Occipital lobe (tissue), 2 donors: Measurements from ENCODE around the gene STAU1. TPM values are rescaled to one million over a fixed set of nuclear protein-coding genes. Genes with fewer than 3 reads are reported as not detected.
"Not testable (repeated sequence)": the region's sequence is repeated elsewhere in the genome, so short reads cannot be mapped to it uniquely, and the experiment has no call there.

Experiments used
- DNase-seq: peaks from one replicate; lab custom pipeline; 2025; lab: John Stamatoyannopoulos, UW
- total RNA-seq: library from RNA; depleted of rRNA; stranded (reverse); fragments of >200 nt; gene quantifications from one replicate; pipeline ENCODE4 v1.2.3, GENCODE V29; 2014

STAU1 gene
- total RNA-seq, 1 donor from 2014 or later: 47.9 TPM

- no peak for DNase-seq
These were observed 21.3 kb downstream of the STAU1 start for GRCh38 chr20:49166534-49167449.

DNA sequence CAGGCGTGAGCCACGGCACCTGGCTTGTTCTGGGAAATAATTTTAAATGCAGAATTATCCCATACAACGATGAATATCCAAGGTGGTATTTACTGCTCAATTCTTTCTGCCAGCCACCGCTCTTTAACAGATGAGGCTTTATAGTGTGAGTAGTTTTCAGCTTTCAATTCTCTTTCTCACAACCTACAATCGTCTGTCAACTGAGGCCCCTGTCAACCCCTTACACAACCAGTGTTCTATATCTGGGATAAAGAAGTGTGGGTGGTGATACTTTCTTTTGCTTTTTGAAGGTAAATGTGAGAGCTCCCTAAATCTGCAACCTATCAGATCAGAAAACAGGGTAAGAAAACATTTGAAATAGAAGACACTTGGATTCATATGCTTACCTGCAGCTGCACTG lies 22.5 kb downstream of the STAU1 start:
- no peak for DNase-seq

DNA sequence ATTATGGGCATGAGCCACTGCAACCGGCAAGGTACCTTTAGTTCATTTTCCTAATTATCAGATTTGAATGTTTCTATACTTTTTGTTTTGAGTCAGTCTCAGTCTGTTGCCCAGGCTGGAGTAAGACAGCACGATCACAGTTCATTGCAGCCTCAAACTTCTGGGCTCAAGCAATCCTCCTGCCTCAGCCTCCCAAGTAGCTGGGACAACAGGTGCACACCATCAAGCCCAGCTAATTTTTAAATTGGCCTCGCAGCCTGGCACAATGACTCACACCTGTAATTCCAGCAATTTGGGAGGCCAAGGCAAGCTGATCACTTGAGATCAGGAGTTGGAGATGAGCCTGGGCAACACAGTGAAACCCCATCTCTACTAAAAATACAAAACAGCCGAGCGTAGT lies 24.4 kb downstream of the STAU1 start:
- DNase-seq: no peak

GRCh38 chr20:49161428-49162152 lies 26.5 kb downstream of the STAU1 start:
- DNase-seq: no peak

- no peak for DNase-seq
These were observed 27.8 kb downstream of the STAU1 start for GRCh38 chr20:49160057-49160929.

- DNase-seq: no peak
These were observed 31.0 kb downstream of the STAU1 start for GRCh38 chr20:49157146-49157545.

DNA sequence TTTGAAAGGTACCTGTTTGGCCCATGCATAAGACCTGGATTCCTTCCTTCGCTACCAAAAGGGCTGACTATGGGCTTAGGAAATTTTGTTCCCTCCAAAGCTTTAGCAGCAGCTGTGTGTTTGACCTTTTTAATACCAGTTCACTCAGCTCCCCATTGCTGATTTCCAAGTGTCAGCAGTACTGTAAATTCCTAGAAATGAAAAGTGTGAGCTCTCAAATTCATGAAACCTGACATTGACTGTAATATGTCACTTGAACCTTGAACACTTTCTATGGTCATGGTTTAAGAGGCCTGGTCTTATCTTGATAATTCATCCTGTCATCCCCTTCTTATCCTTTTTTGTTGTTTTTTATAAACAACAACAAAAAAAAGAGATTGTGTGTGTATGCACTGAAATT lies 31.7 kb downstream of the STAU1 start:
- no peak for DNase-seq

- no peak for DNase-seq
These were observed 36.7 kb downstream of the STAU1 start for GRCh38 chr20:49151436-49151835.

GRCh38 chr20:49149281-49150045 lies 38.7 kb downstream of the STAU1 start:
- DNase-seq: no peak

- DNase-seq: no peak
These were observed 39.5 kb downstream of the STAU1 start for GRCh38 chr20:49148601-49149000.

DNA sequence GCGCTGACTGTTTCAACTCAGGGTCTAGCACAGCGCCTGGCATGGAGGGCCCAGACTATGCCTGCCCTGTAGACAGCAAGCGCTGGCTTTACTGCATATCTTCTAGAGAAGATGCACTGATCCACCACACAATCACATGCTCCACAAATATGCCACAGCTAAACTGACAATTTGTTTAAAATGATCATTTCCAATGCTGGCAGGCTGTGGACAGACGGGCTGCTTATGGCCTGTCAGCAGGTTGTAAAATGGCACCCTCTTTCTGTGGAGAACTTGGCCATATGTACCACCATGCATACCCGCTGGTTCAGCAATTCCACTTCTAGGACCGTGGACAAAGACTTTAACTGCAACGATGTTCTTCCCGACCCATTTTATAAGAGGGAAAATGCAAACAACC lies 40.8 kb downstream of the STAU1 start:
- no peak for DNase-seq

DNA sequence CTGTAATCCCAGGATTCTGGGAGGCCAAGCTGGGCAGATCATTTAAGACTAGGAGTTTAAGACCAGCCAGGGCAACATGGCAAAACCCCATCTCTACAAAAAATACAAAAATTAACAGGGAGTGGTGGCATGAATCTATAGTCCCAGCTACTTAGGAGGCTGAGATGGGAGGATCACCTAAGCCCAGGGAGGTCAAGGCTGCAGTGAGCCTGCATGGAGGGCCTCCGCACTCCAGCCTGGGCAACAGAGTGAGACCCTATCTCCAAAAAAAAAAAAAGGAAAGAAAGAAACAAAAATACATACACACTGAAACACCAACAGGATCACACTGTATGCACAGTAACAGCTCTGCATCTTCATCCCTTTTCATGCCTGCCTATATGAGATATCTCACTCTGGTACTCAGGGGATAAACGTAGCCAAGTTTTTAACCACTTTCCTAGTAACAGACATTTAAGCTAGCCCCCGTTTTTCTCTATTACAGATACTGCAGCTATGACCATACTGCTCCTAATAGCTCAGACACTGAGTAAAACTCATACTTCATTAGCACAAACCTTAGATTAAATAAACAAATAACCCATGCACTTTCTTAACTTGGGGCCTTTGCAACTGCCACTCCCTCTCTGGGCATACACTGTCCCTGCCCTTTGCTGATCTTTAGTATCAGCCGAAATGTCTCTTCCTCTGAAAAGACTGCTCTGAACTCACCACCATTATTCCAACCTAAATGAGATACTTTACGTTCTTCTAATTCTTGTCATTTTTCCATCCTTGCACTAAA lies 41.5 kb downstream of the STAU1 start:
- no peak for DNase-seq

DNA sequence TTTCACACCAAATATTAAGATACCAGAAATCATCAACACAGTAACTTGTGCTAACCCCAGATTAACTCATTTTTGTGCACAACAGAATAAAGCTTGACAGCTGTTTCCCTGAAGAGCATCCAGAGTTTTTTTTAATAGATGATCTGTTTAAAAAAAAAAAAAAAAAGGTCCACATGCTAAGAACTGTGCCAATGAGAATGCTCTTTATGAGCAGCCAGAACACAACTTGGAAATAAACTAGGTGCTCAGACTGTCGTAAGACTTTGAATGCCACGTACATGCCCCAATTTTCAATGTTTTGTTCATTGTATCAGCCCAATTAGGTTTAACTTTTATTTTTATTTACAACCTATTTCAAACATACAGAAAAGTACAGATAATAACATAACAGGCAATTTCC lies 47.3 kb downstream of the STAU1 start:
- no peak for DNase-seq

GRCh38 chr20:49140411-49140810 lies 47.7 kb downstream of the STAU1 start:
- no peak for DNase-seq

- DNase-seq: no peak
These were observed 49.7 kb downstream of the STAU1 start for GRCh38 chr20:49138431-49138830.

DNA sequence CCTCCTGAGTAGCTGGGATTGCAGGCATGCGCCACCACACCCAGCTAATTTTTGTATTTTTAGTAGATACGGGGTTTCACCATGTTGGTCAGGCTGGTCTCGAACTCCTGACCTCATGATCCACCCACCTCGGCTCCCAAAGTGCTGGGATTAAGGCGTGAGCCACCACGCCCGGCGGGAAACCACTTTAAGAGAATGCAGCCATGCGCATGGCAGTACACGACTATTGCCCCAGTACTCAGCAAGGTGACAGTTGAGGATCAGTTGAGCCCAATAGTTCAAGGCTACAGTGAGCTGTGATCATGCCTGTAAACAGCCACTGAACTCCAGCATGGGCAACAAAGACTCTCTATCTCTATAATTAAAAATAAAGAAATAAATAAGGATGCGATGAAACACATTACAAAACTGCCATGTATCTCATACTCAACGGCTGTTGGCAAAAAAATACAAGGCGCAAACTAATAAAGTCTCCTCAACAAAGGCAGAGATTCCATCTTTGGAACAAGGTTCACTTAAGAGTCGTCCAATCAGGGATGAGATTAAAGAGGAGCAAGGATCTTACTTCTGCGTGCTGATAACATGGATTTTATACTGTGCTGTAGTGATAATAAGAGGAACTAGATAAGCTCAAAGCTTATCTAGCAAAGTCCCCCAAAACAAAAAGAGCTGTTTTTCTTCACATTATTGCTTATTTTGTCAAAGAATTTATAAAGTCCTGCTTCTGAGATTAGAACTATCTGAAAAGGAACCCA lies 51.1 kb downstream of the STAU1 start:
- DNase-seq: no peak

GRCh38 chr20:49134797-49135196 lies 53.3 kb downstream of the STAU1 start:
- not testable (repeated sequence) for DNase-seq

GRCh38 chr20:49133571-49133970 lies 54.6 kb downstream of the STAU1 start:
- no peak for DNase-seq

DNA sequence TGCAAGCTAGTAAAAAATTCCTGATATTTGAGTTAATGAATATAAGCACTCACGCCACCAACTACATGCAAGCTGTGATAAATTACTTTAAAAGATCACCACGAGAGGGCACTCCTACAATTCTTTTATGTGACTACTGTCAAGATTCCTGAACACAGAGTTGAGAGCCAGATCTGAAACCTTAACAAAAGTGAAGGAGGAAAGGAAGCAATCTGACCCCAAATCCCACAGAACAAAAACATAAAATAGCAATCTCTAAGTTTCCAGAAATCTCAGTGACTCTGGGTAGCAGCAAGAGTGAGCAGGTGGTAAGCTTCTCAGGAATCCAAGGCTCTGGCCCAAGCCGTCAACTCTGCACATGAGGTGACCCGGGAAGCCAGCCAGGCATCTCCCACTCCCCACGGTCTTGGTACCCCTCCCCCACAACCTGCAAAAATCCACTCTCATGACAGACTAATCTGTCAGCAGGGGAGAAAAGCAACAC lies 55.1 kb downstream of the STAU1 start:
- DNase-seq: no peak
